ENCODE results near the gene CLDN1.

Gene CLDN1

DNA sequence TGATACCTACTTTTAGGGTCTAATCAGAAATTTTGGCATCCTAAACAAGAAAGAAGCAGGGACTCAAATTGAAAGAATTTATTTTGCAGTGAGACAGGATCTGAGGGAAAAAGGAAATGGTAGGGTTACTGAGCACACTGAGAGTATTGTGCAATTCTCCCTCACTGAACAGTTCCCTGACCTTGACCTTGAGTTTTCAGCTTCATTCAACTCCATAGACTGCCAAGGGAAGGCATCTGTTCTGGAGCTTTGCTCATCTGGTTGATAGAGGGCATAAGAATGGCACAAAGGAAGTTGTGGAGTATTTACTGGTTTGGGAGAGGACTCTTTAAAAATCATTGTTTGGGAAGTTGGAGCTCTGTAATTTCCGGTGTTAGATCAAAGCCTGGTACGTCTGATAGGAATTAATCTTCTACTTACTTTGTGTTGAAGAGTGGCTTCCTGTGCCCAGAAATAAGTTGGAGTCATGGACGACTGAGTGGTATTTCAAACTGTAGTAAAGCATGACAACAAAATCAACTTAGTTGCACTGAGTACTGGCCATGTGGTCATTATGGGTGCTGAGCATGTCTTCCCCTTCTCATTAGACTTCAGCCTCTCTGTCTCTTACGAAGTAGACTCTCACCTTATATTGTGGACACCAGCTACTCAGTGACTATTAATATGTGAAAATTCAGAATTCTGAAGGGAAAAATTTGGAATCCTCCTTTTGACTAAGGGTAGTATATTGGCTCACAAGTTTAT, 40.8 kb downstream of the CLDN1 start:
- Histone ChIP-seq H3K79me1 (ENCODE audit: low read length) (no peaks in the 10 kb centered on the region), H3K18ac (ENCODE audit: low read length) (no peak overlapping the region), H3K36me3 (ENCODE audit: control insufficient read depth in 1 of 2, insufficient read depth in 2 of 2, low read length in 2 of 2) (no peaks in the 10 kb centered on the region), H2AK5ac (ENCODE audit: low read length) (no peak overlapping the region), H3K27me3 (ENCODE audit: insufficient read depth, low read length) (no peaks in the 10 kb centered on the region), H3K9ac (ENCODE audit: low read length) (no peak overlapping the region), H4K12ac (ENCODE audit: low read depth, low read length) (no peak overlapping the region), H4K8ac (ENCODE audit: low read depth, low read length) (no peak overlapping the region), H2AFZ (ENCODE audit: insufficient read depth, low read length, poor library complexity) (no peak overlapping the region), H2BK5ac (ENCODE audit: low read depth, low read length, poor library complexity) (no peak overlapping the region), H3K4me2 (ENCODE audit: low read length) (no peak overlapping the region), H3K79me2 (ENCODE audit: control insufficient read depth, insufficient read depth, low read length, poor library complexity) (no peaks in the 10 kb centered on the region), H3K14ac (ENCODE audit: low read length) (no peak overlapping the region), H3K4me1 (ENCODE audit: control insufficient read depth in 1 of 2, insufficient read depth in 2 of 2, low read length in 2 of 2) (no peaks in the 10 kb centered on the region), H3K4me3 (ENCODE audit: low read depth, low read length) (no peak overlapping the region), H3K27ac (ENCODE audit: low read depth, low read length) (no peak overlapping the region), H2BK120ac (ENCODE audit: insufficient read depth, low read length, poor library complexity) (no peak overlapping the region), H2BK12ac (ENCODE audit: low read length) (no peak overlapping the region), H3K23ac (ENCODE audit: low read length) (no peak overlapping the region), H3K4ac (ENCODE audit: low read depth, low read length) (no peak overlapping the region), H4K91ac (ENCODE audit: low read depth, low read length) (no peak overlapping the region), H3K9me3 (ENCODE audit: insufficient read depth, low read depth, low read length) (no peaks in the 10 kb centered on the region)
- DNase-seq = no peak
- WGBS (ENCODE audit: extremely low coverage, insufficient coverage, insufficient read length) = no CpG with 5 or more reads among the region's 4 CpGs

GRCh38 chr3:190279690-190280089, 42.6 kb downstream of the CLDN1 start:
- H3K79me1 ChIP-seq (ENCODE audit: low read length) = no peaks in the 10 kb centered on the region
- H3K4me1 ChIP-seq (ENCODE audit: control insufficient read depth in 1 of 2, insufficient read depth in 2 of 2, low read length in 2 of 2) = no peaks in the 10 kb centered on the region
- H2BK120ac ChIP-seq (ENCODE audit: insufficient read depth, low read length, poor library complexity) = no peak overlapping the region
- no peak overlapping the region for H3K23ac ChIP-seq (ENCODE audit: low read length)
- no peak overlapping the region for H3K14ac ChIP-seq (ENCODE audit: low read length)
- no peak for DNase-seq
- H4K8ac ChIP-seq (ENCODE audit: low read depth, low read length) = no peak overlapping the region
- no peaks in the 10 kb centered on the region for H3K79me2 ChIP-seq (ENCODE audit: control insufficient read depth, insufficient read depth, low read length, poor library complexity)
- H2AK5ac ChIP-seq (ENCODE audit: low read length) = no peak overlapping the region
- H3K27ac ChIP-seq (ENCODE audit: low read depth, low read length) = no peak overlapping the region
- no peak overlapping the region for H4K91ac ChIP-seq (ENCODE audit: low read depth, low read length)
- no peak overlapping the region for H2AFZ ChIP-seq (ENCODE audit: insufficient read depth, low read length, poor library complexity)
- no peaks in the 10 kb centered on the region for H3K36me3 ChIP-seq (ENCODE audit: control insufficient read depth in 1 of 2, insufficient read depth in 2 of 2, low read length in 2 of 2)
- H3K18ac ChIP-seq (ENCODE audit: low read length) = no peak overlapping the region
- no peak overlapping the region for H3K4me3 ChIP-seq (ENCODE audit: low read depth, low read length)
- H3K4ac ChIP-seq (ENCODE audit: low read depth, low read length) = no peak overlapping the region
- H3K9ac ChIP-seq (ENCODE audit: low read length) = no peak overlapping the region
- no peak overlapping the region for H3K4me2 ChIP-seq (ENCODE audit: low read length)
- no peak overlapping the region for H2BK5ac ChIP-seq (ENCODE audit: low read depth, low read length, poor library complexity)
- no peak overlapping the region for H2BK12ac ChIP-seq (ENCODE audit: low read length)
- no peaks in the 10 kb centered on the region for H3K9me3 ChIP-seq (ENCODE audit: insufficient read depth, low read depth, low read length)
- H4K12ac ChIP-seq (ENCODE audit: low read depth, low read length) = no peak overlapping the region
- H3K27me3 ChIP-seq (ENCODE audit: insufficient read depth, low read length) = no peaks in the 10 kb centered on the region

GRCh38 chr3:190272747-190273146, 49.5 kb downstream of the CLDN1 start:
- Histone ChIP-seq H3K79me1 (ENCODE audit: low read length) (no peaks in the 10 kb centered on the region), H4K12ac (ENCODE audit: low read depth, low read length) (no peak overlapping the region), H2AK5ac (ENCODE audit: low read length) (no peak overlapping the region), H3K36me3 (ENCODE audit: control insufficient read depth in 1 of 2, insufficient read depth in 2 of 2, low read length in 2 of 2) (no peaks in the 10 kb centered on the region), H3K9me3 (ENCODE audit: insufficient read depth, low read depth, low read length) (no peaks in the 10 kb centered on the region), H3K27me3 (ENCODE audit: insufficient read depth, low read length) (no peaks in the 10 kb centered on the region), H2BK120ac (ENCODE audit: insufficient read depth, low read length, poor library complexity) (no peak overlapping the region), H3K79me2 (ENCODE audit: control insufficient read depth, insufficient read depth, low read length, poor library complexity) (no peaks in the 10 kb centered on the region), H3K4me2 (ENCODE audit: low read length) (no peak overlapping the region), H3K23ac (ENCODE audit: low read length) (no peak overlapping the region), H2AFZ (ENCODE audit: insufficient read depth, low read length, poor library complexity) (no peak overlapping the region), H2BK5ac (ENCODE audit: low read depth, low read length, poor library complexity) (no peak overlapping the region), H3K4me1 (ENCODE audit: control insufficient read depth in 1 of 2, insufficient read depth in 2 of 2, low read length in 2 of 2) (peaks cover 0 to 3% of the 10 kb centered on the region in 2 experiments), H4K91ac (ENCODE audit: low read depth, low read length) (no peak overlapping the region), H4K8ac (ENCODE audit: low read depth, low read length) (no peak overlapping the region), H3K4ac (ENCODE audit: low read depth, low read length) (no peak overlapping the region), H3K4me3 (ENCODE audit: low read depth, low read length) (no peak overlapping the region), H2BK12ac (ENCODE audit: low read length) (no peak overlapping the region), H3K27ac (ENCODE audit: low read depth, low read length) (no peak overlapping the region), H3K18ac (ENCODE audit: low read length) (no peak overlapping the region), H3K9ac (ENCODE audit: low read length) (no peak overlapping the region), H3K14ac (ENCODE audit: low read length) (no peak overlapping the region)
- no CpG with 5 or more reads among the region's 2 CpGs for WGBS (ENCODE audit: extremely low coverage, insufficient coverage, insufficient read length)
- no peak for DNase-seq

- Histone ChIP-seq H2BK12ac (ENCODE audit: low read length) (no peak overlapping the region), H3K27me3 (ENCODE audit: insufficient read depth, low read length) (no peaks in the 10 kb centered on the region), H2BK120ac (ENCODE audit: insufficient read depth, low read length, poor library complexity) (no peak overlapping the region), H3K4me1 (ENCODE audit: control insufficient read depth in 1 of 2, insufficient read depth in 2 of 2, low read length in 2 of 2) (peaks cover 3 to 7% of the 10 kb centered on the region in 2 experiments), H2AFZ (ENCODE audit: insufficient read depth, low read length, poor library complexity) (no peak overlapping the region), H2BK5ac (ENCODE audit: low read depth, low read length, poor library complexity) (no peak overlapping the region), H3K79me1 (ENCODE audit: low read length) (no peaks in the 10 kb centered on the region), H3K14ac (ENCODE audit: low read length) (no peak overlapping the region), H2AK5ac (ENCODE audit: low read length) (no peak overlapping the region), H3K18ac (ENCODE audit: low read length) (no peak overlapping the region), H4K91ac (ENCODE audit: low read depth, low read length) (no peak overlapping the region), H3K9ac (ENCODE audit: low read length) (no peak overlapping the region), H3K9me3 (ENCODE audit: insufficient read depth, low read depth, low read length) (no peaks in the 10 kb centered on the region), H4K8ac (ENCODE audit: low read depth, low read length) (no peak overlapping the region), H3K4me3 (ENCODE audit: low read depth, low read length) (no peak overlapping the region), H4K12ac (ENCODE audit: low read depth, low read length) (no peak overlapping the region), H3K4me2 (ENCODE audit: low read length) (no peak overlapping the region), H3K4ac (ENCODE audit: low read depth, low read length) (no peak overlapping the region), H3K36me3 (ENCODE audit: control insufficient read depth in 1 of 2, insufficient read depth in 2 of 2, low read length in 2 of 2) (no peaks in the 10 kb centered on the region), H3K27ac (ENCODE audit: low read depth, low read length) (no peak overlapping the region), H3K79me2 (ENCODE audit: control insufficient read depth, insufficient read depth, low read length, poor library complexity) (no peaks in the 10 kb centered on the region), H3K23ac (ENCODE audit: low read length) (no peak overlapping the region)
- no peak for DNase-seq
- WGBS (ENCODE audit: extremely low coverage, insufficient coverage, insufficient read length) = no CpG with 5 or more reads among the region's 2 CpGs
These were observed 53.1 kb downstream of the CLDN1 start for GRCh38 chr3:190269101-190269500.

Data from trophoblast cell (in vitro differentiated cells and primary cell).